ENCODE measurements around the gene TOM1. TPM values are rescaled to one million over a fixed set of nuclear protein-coding genes. Genes with fewer than 3 reads are reported as not detected.
A peak's percentile ranks its signal among the peaks of the same experiment; 100 is the strongest.

The TOM1 gene
- total and polyA plus RNA-seq, 2 of the 13 experiments (the other 11 are each of a cell fraction or from before 2014, with no cell fraction given), result 30.8 to 87.3 TPM

- TF ChIP-seq, protein P1, sequence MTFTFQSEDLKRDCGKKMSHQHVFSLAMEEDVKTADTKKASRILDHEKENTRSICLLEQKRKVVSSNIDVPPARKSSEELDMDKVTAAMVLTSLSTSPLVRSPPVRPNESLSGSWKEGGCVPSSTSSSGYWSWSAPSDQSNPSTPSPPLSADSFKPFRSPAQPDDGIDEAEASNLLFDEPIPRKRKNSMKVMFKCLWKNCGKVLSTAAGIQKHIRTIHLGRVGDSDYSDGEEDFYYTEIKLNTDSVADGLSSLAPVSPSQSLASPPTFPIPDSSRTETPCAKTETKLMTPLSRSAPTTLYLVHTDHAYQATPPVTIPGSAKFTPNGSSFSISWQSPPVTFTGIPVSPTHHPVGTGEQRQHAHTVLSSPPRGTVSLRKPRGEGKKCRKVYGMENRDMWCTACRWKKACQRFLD (CRISPR knock-in tag; IDR thresholded peaks at IDR 0.05; ENCODE audit: borderline replicate concordance), result no peak
- TF ChIP-seq HNRNPUL1 (IDR thresholded peaks at IDR 0.05; ENCODE audit: low read depth, low read length) (no peak), THAP8 (CRISPR knock-in tag; IDR thresholded peaks at IDR 0.05; ENCODE audit: borderline replicate concordance) (no peak), EHMT2 (IDR thresholded peaks at IDR 0.05; ENCODE audit: borderline replicate concordance, low read depth, low read length) (no peak), ZSCAN20 (CRISPR knock-in tag; IDR thresholded peaks at IDR 0.05; ENCODE audit: borderline replicate concordance) (no peak), E2F1 (CRISPR knock-in tag; IDR thresholded peaks at IDR 0.05) (no peak), SOX6 (IDR thresholded peaks at IDR 0.05) (no peak), SOX6 (CRISPR knock-in tag; IDR thresholded peaks at IDR 0.05) (peak; percentile 78), ZNF746 (CRISPR knock-in tag; IDR thresholded peaks at IDR 0.05) (peak; percentile 80; the same call in 1 of the 2 replicates), SOX5 (CRISPR knock-in tag; IDR thresholded peaks at IDR 0.05; ENCODE audit: borderline replicate concordance) (peak; percentile 62; the same call in 1 of the 2 replicates), NFKB2 (CRISPR knock-in tag; IDR thresholded peaks at IDR 0.05; ENCODE audit: borderline replicate concordance) (no peak), ZNF326 (CRISPR knock-in tag; IDR thresholded peaks at IDR 0.05; ENCODE audit: borderline replicate concordance) (no peak), TEAD3 (CRISPR knock-in tag; optimal IDR thresholded peaks at IDR 0.05; ENCODE audit: borderline replicate concordance) (peak; percentile 79), ZNF75D (CRISPR knock-in tag; IDR thresholded peaks at IDR 0.05; ENCODE audit: borderline replicate concordance) (no peak)
- TF ChIP-seq, protein P2, sequence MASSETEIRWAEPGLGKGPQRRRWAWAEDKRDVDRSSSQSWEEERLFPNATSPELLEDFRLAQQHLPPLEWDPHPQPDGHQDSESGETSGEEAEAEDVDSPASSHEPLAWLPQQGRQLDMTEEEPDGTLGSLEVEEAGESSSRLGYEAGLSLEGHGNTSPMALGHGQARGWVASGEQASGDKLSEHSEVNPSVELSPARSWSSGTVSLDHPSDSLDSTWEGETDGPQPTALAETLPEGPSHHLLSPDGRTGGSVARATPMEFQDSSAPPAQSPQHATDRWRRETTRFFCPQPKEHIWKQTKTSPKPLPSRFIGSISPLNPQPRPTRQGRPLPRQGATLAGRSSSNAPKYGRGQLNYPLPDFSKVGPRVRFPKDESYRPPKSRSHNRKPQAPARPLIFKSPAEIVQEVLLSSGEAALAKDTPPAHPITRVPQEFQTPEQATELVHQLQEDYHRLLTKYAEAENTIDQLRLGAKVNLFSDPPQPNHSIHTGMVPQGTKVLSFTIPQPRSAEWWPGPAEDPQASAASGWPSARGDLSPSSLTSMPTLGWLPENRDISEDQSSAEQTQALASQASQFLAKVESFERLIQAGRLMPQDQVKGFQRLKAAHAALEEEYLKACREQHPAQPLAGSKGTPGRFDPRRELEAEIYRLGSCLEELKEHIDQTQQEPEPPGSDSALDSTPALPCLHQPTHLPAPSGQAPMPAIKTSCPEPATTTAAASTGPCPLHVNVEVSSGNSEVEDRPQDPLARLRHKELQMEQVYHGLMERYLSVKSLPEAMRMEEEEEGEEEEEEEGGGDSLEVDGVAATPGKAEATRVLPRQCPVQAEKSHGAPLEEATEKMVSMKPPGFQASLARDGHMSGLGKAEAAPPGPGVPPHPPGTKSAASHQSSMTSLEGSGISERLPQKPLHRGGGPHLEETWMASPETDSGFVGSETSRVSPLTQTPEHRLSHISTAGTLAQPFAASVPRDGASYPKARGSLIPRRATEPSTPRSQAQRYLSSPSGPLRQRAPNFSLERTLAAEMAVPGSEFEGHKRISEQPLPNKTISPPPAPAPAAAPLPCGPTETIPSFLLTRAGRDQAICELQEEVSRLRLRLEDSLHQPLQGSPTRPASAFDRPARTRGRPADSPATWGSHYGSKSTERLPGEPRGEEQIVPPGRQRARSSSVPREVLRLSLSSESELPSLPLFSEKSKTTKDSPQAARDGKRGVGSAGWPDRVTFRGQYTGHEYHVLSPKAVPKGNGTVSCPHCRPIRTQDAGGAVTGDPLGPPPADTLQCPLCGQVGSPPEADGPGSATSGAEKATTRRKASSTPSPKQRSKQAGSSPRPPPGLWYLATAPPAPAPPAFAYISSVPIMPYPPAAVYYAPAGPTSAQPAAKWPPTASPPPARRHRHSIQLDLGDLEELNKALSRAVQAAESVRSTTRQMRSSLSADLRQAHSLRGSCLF (CRISPR knock-in tag; IDR thresholded peaks at IDR 0.05; ENCODE audit: borderline replicate concordance), result no peak
- TF ChIP-seq, protein P3, sequence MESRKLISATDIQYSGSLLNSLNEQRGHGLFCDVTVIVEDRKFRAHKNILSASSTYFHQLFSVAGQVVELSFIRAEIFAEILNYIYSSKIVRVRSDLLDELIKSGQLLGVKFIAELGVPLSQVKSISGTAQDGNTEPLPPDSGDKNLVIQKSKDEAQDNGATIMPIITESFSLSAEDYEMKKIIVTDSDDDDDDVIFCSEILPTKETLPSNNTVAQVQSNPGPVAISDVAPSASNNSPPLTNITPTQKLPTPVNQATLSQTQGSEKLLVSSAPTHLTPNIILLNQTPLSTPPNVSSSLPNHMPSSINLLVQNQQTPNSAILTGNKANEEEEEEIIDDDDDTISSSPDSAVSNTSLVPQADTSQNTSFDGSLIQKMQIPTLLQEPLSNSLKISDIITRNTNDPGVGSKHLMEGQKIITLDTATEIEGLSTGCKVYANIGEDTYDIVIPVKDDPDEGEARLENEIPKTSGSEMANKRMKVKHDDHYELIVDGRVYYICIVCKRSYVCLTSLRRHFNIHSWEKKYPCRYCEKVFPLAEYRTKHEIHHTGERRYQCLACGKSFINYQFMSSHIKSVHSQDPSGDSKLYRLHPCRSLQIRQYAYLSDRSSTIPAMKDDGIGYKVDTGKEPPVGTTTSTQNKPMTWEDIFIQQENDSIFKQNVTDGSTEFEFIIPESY (CRISPR knock-in tag; IDR thresholded peaks at IDR 0.05), result no peak
- TF ChIP-seq, protein P4, sequence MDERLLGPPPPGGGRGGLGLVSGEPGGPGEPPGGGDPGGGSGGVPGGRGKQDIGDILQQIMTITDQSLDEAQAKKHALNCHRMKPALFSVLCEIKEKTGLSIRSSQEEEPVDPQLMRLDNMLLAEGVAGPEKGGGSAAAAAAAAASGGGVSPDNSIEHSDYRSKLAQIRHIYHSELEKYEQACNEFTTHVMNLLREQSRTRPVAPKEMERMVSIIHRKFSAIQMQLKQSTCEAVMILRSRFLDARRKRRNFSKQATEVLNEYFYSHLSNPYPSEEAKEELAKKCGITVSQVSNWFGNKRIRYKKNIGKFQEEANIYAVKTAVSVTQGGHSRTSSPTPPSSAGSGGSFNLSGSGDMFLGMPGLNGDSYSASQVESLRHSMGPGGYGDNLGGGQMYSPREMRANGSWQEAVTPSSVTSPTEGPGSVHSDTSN (CRISPR knock-in tag; IDR thresholded peaks at IDR 0.05), result no peak
- TF ChIP-seq, protein P5, sequence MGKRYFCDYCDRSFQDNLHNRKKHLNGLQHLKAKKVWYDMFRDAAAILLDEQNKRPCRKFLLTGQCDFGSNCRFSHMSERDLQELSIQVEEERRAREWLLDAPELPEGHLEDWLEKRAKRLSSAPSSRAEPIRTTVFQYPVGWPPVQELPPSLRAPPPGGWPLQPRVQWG (CRISPR knock-in tag; IDR thresholded peaks at IDR 0.05; ENCODE audit: borderline replicate concordance, low read depth), result no peak
These were observed 1.7 kb downstream of the TOM1 start (continued) for GRCh38 chr22:35301372-35301874.
